GM12891 (cell line): ENCODE measurements around the gene MZF1.

Source experiments
- PAX5 ChIP-seq: IDR thresholded peaks from 2 replicates; pipeline ENCODE4 v1.6.1; 2011; ENCODE audit warnings: low read length, moderate library complexity, mild to moderate bottlenecking; ENCODE audit not compliant: insufficient read depth, severe bottlenecking
- POLR2A ChIP-seq: IDR thresholded peaks from 2 replicates; pipeline ENCODE4 v1.6.1; 2011; ENCODE audit warnings: low read depth, low read length, control low read depth
- POLR2AphosphoS5 ChIP-seq: IDR thresholded peaks from 2 replicates; pipeline ENCODE4 v1.6.1; 2011; ENCODE audit warnings: low read depth, low read length, control low read depth
- SPI1 ChIP-seq: IDR thresholded peaks from 2 replicates; pipeline ENCODE4 v1.6.1; 2011; ENCODE audit warnings: low read depth, low read length, control low read depth

DNA sequence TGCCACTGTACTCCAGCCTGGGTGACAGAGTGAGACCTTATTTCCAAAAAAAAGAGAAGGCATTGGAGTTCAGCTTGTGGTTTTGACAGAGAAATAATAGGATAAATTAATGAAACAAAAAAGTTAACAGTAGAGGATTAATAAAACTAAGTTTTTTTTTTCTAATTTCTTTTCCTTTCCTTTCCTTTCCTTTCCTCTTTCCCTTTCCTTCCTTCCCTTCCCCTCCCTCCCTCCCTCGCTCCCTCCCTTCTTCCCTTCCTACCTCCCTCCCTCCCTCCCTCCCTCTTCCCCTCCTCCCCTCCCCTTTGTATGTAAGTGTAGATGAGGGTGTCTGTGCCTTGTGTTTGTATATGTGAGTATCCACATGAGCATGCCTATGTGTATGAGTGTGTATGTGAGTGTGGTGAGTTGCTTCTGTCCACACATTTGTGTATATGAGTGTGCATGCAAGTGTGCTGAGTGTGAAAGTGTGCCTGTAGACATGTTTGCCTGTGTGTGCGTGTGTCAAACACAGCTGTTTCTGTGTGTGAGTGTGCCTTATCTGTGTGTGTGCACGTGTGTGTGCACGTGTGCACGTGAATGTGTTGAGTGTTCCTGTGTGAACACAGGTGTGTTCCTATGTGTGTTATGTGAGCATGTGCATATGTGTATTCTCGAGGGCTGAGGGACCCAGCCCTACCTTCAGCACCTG is 12.5 kb upstream of the MZF1 start:
- no peak for TF ChIP-seq SPI1
- no peak for TF ChIP-seq POLR2A
- no peak for TF ChIP-seq POLR2AphosphoS5
- TF ChIP-seq PAX5 = no peak
